GM20431 (cell line): ENCODE data around the gene GPR12.

Source experiments
- in situ Hi-C: fragments of 300-500 bp; cut with MseI, MboI; formaldehyde crosslinking; loops from one replicate; pipeline ENCODE4 v1.15.0; 2020; ENCODE audit warnings: low sequenced_read_pairs; ENCODE audit not compliant: unreplicated experiment

GPR12 gene

GRCh38 chr13:26706381-26706780 lies 54.2 kb downstream of the GPR12 start:
- in situ Hi-C loops: no loop called here

GRCh38 chr13:26705536-26705935 lies 55.0 kb downstream of the GPR12 start:
- in situ Hi-C loops: no loop called here
